ENCODE data around the gene VTN. TPM values are rescaled to one million over a fixed set of nuclear protein-coding genes. Genes with fewer than 3 reads are reported as not detected.
A peak's percentile ranks its signal among the peaks of the same experiment; 100 is the strongest.

VTN gene
- total and polyA plus RNA-seq, 2 experiments from 2014 or later: 0.34 TPM; not detected in 1

- no peak for DNase-seq
- H3K79me2 ChIP-seq (ENCODE audit: insufficient read depth): no peaks in the 10 kb centered on the region
- no peaks in the 10 kb centered on the region for H3K27me3 ChIP-seq (replicated peaks; ENCODE audit: insufficient read depth)
- H4K20me1 ChIP-seq (ENCODE audit: insufficient read depth): no peaks in the 10 kb centered on the region
- no peaks in the 10 kb centered on the region for H3F3A ChIP-seq (ENCODE audit: insufficient read depth)
- peaks cover 18% of the 10 kb centered on the region for H3K36me3 ChIP-seq (ENCODE audit: low read depth)
- in situ Hi-C loops (cut with MboI): no loop called here
- no peaks in the 10 kb centered on the region for H3K4me1 ChIP-seq (ENCODE audit: insufficient read depth)
- no peak within 1 kb of the TSS for H3K9ac ChIP-seq
- H3K9me2 ChIP-seq (ENCODE audit: insufficient read depth): no peaks in the 10 kb centered on the region
- H3K9me3 ChIP-seq (ENCODE audit: low read depth): no peaks in the 10 kb centered on the region
- no peak within 1 kb of the TSS for H3K27ac ChIP-seq
- no peak within 1 kb of the TSS for H2AFZ ChIP-seq
- no peak for TF ChIP-seq EZH2 (IDR thresholded peaks at IDR 0.05; ENCODE audit: insufficient read depth, poor library complexity, severe bottlenecking)
- WGBS, 2 experiments (ENCODE audit: low coverage in 1 of 2, low lambda C conversion rate in 2 of 2, missing lambda C conversion rate in 2 of 2): 87 to 88% methylated on average over 9 to 13 of the region's 13 CpGs
- no peak within 1 kb of the TSS for H3K4me3 ChIP-seq
- H3K4me2 ChIP-seq (ENCODE audit: unreplicated experiment): no peak within 1 kb of the TSS
Observed at GRCh38 chr17:28364665-28365363, 5.3 kb downstream of the VTN start, which contains the start of gene SEBOX. Gene SEBOX, minus strand, starts transcription at chr17:28365199. Its CDS starts 48 bp downstream, at chr17:28365151.

- H3F3A ChIP-seq (ENCODE audit: insufficient read depth): no peaks in the 10 kb centered on the region
- TF ChIP-seq EZH2phosphoT487 (IDR thresholded peaks at IDR 0.05; ENCODE audit: insufficient read depth, low read depth) (no peak), EZH2 (IDR thresholded peaks at IDR 0.05; ENCODE audit: insufficient read depth, poor library complexity, severe bottlenecking) (no peak)
- no peaks in the 10 kb centered on the region for H3K4me1 ChIP-seq (ENCODE audit: insufficient read depth)
- 87 to 90% methylated on average over 8 of the region's 8 CpGs for WGBS, 2 experiments (ENCODE audit: low coverage in 1 of 2, low lambda C conversion rate in 2 of 2, missing lambda C conversion rate in 2 of 2)
- H3K4me2 ChIP-seq (ENCODE audit: unreplicated experiment): no peak overlapping the region
- DNase-seq: no peak
- no peaks in the 10 kb centered on the region for H4K20me1 ChIP-seq (ENCODE audit: insufficient read depth)
- H3K9me3 ChIP-seq (ENCODE audit: low read depth): no peaks in the 10 kb centered on the region
- no peaks in the 10 kb centered on the region for H3K27me3 ChIP-seq (replicated peaks; ENCODE audit: insufficient read depth)
- no peak overlapping the region for H2AFZ ChIP-seq
- in situ Hi-C loops (cut with MboI): no loop called here
- H3K9me2 ChIP-seq (ENCODE audit: insufficient read depth): no peaks in the 10 kb centered on the region
- no peak overlapping the region for H3K4me3 ChIP-seq
- no peak overlapping the region for H3K9ac ChIP-seq
- peaks cover 21% of the 10 kb centered on the region for H3K36me3 ChIP-seq (ENCODE audit: low read depth)
- H3K27ac ChIP-seq: no peak overlapping the region
- H3K79me2 ChIP-seq (ENCODE audit: insufficient read depth): peaks cover 6% of the 10 kb centered on the region
Observed at GRCh38 chr17:28363776-28364650, 6.1 kb downstream of the VTN start.

- Histone ChIP-seq H3K9me3 (ENCODE audit: low read depth) (no peaks in the 10 kb centered on the region), H3K9me2 (ENCODE audit: insufficient read depth) (no peaks in the 10 kb centered on the region), H3K79me2 (ENCODE audit: insufficient read depth) (peaks cover 14% of the 10 kb centered on the region), H3K4me1 (ENCODE audit: insufficient read depth) (peaks cover 4% of the 10 kb centered on the region; the same call in 1 of the 2 replicates), H4K20me1 (ENCODE audit: insufficient read depth) (no peaks in the 10 kb centered on the region), H3K36me3 (ENCODE audit: low read depth) (peaks cover 21% of the 10 kb centered on the region), H2AFZ (no peak overlapping the region), H3K9ac (no peak overlapping the region), H3K4me3 (no peak overlapping the region), H3K4me2 (ENCODE audit: unreplicated experiment) (no peak overlapping the region), H3F3A (ENCODE audit: insufficient read depth) (no peaks in the 10 kb centered on the region), H3K27me3 (replicated peaks; ENCODE audit: insufficient read depth) (no peaks in the 10 kb centered on the region), H3K27ac (no peak overlapping the region)
- TF ChIP-seq EZH2phosphoT487 (IDR thresholded peaks at IDR 0.05; ENCODE audit: insufficient read depth, low read depth) (no peak), EZH2 (IDR thresholded peaks at IDR 0.05; ENCODE audit: insufficient read depth, poor library complexity, severe bottlenecking) (no peak)
- in situ Hi-C loops (cut with MboI): no loop called here
- no peak for DNase-seq
- WGBS, 2 experiments (ENCODE audit: low coverage in 1 of 2, low lambda C conversion rate in 2 of 2, missing lambda C conversion rate in 2 of 2): 90 to 94% methylated on average over 5 of the region's 5 CpGs
Observed at GRCh38 chr17:28363186-28363585, 6.9 kb downstream of the VTN start.

- Histone ChIP-seq H3K27ac (peak overlapping the region; percentile 36), H3K4me3 (peak overlapping the region; percentile 89), H3K27me3 (replicated peaks; ENCODE audit: insufficient read depth) (no peaks in the 10 kb centered on the region), H2AFZ (peak overlapping the region; percentile 83), H3K4me2 (ENCODE audit: unreplicated experiment) (peak overlapping the region; percentile 93), H3F3A (ENCODE audit: insufficient read depth) (no peaks in the 10 kb centered on the region), H3K9me3 (ENCODE audit: low read depth) (no peaks in the 10 kb centered on the region), H3K4me1 (ENCODE audit: insufficient read depth) (peaks cover 12% of the 10 kb centered on the region), H3K9ac (peak overlapping the region; percentile 95), H3K36me3 (ENCODE audit: low read depth) (peaks cover 28% of the 10 kb centered on the region), H4K20me1 (ENCODE audit: insufficient read depth) (no peaks in the 10 kb centered on the region), H3K9me2 (ENCODE audit: insufficient read depth) (no peaks in the 10 kb centered on the region), H3K79me2 (ENCODE audit: insufficient read depth) (peaks cover 54% of the 10 kb centered on the region)
- in situ Hi-C loops (cut with MboI): no loop called here
- TF ChIP-seq EZH2 (IDR thresholded peaks at IDR 0.05; ENCODE audit: insufficient read depth, poor library complexity, severe bottlenecking): no peak
- TF ChIP-seq EZH2phosphoT487 (IDR thresholded peaks at IDR 0.05; ENCODE audit: insufficient read depth, low read depth): no peak
- no peak for DNase-seq
- WGBS, 2 experiments (ENCODE audit: low coverage in 1 of 2, low lambda C conversion rate in 2 of 2, missing lambda C conversion rate in 2 of 2): 0 to 1% methylated on average over 4 of the region's 4 CpGs
Observed at GRCh38 chr17:28357901-28358197, 12.3 kb downstream of the VTN start.

Data from GM23248 (cell line).